SK-N-SH (cell line): ENCODE data around the gene GGACT.

ENCODE experiments used
- EP300 ChIP-seq, 2 experiments: IDR thresholded peaks; 2 replicates each; pipeline versions ENCODE4 v1.4.0 to v1.6.1; 2012; ENCODE audit warnings: borderline replicate concordance in 1 of 2, low read depth in 1 of 2, low read length in 1 of 2
- FOXJ3 ChIP-seq: sonication (generic); formaldehyde crosslinking; IDR thresholded peaks from 2 replicates; pipeline ENCODE4 v1.5.1; 2020; ENCODE audit warnings: mild to moderate bottlenecking, missing genetic modification reagents
- GATA2 ChIP-seq: sonication (generic); formaldehyde crosslinking; IDR thresholded peaks from 2 replicates; pipeline ENCODE4 v1.5.0; 2020; ENCODE audit warnings: mild to moderate bottlenecking, missing genetic modification reagents
- MXI1 ChIP-seq: IDR thresholded peaks from 2 replicates; pipeline ENCODE4 v1.6.1; 2012; ENCODE audit warnings: mild to moderate bottlenecking, low read depth, low read length, improper control_type of control experiment
- NRF1 ChIP-seq: IDR thresholded peaks from 2 replicates; pipeline ENCODE4 v1.6.1; 2012; ENCODE audit warnings: low read depth, mild to moderate bottlenecking, low read length
- POLR2AphosphoS5 ChIP-seq: IDR thresholded peaks from 2 replicates; pipeline ENCODE4 v1.6.1; 2012; ENCODE audit warnings: low read depth, low read length
- SMC3 ChIP-seq: IDR thresholded peaks from 2 replicates; pipeline ENCODE4 v1.6.1; 2012; ENCODE audit warnings: low read depth, low read length, improper control_type of control experiment
- TAF1 ChIP-seq: IDR thresholded peaks from 2 replicates; pipeline ENCODE4 v1.6.1; 2012; ENCODE audit warnings: low read depth, mild to moderate bottlenecking, low read length, moderate library complexity, borderline replicate concordance
- TF ChIP-seq, protein P1 (sequence below): fragments of 200-600 bp; sonication (generic); IDR thresholded peaks from 2 replicates; pipeline ENCODE4 v1.6.1; 2017; ENCODE audit warnings: antibody characterized with exemption, mild to moderate bottlenecking, moderate library complexity
- TF ChIP-seq, protein P2 (sequence below): IDR thresholded peaks from 2 replicates; pipeline ENCODE4 v1.6.1; 2012; ENCODE audit warnings: mild to moderate bottlenecking, low read depth, low read length, moderate library complexity

DNA sequence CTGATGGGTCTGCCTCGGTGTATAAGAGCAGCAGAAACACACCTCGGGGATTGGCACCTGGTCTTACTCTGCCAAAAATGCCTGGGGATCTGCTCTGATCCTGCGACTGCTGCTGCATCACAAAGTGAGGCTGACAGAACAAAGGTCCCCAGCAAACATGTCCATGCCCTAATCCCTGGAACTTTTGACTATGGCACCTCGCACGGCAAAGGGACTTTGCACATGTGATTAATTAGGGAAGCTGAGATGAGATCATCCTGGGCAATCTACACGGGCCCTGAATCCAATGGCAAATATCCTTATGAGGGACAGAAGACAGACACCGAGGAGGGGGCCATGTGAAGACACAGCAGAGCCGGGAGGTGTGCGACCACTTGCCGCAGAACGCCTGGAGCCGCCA, 8.5 kb downstream of the GGACT start:
- TF ChIP-seq, protein P1, sequence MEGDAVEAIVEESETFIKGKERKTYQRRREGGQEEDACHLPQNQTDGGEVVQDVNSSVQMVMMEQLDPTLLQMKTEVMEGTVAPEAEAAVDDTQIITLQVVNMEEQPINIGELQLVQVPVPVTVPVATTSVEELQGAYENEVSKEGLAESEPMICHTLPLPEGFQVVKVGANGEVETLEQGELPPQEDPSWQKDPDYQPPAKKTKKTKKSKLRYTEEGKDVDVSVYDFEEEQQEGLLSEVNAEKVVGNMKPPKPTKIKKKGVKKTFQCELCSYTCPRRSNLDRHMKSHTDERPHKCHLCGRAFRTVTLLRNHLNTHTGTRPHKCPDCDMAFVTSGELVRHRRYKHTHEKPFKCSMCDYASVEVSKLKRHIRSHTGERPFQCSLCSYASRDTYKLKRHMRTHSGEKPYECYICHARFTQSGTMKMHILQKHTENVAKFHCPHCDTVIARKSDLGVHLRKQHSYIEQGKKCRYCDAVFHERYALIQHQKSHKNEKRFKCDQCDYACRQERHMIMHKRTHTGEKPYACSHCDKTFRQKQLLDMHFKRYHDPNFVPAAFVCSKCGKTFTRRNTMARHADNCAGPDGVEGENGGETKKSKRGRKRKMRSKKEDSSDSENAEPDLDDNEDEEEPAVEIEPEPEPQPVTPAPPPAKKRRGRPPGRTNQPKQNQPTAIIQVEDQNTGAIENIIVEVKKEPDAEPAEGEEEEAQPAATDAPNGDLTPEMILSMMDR: no peak
- TF ChIP-seq MXI1: no peak
- TF ChIP-seq FOXJ3 (CRISPR knock-in tag): no peak
- no peak for TF ChIP-seq NRF1
- TF ChIP-seq, protein P2, sequence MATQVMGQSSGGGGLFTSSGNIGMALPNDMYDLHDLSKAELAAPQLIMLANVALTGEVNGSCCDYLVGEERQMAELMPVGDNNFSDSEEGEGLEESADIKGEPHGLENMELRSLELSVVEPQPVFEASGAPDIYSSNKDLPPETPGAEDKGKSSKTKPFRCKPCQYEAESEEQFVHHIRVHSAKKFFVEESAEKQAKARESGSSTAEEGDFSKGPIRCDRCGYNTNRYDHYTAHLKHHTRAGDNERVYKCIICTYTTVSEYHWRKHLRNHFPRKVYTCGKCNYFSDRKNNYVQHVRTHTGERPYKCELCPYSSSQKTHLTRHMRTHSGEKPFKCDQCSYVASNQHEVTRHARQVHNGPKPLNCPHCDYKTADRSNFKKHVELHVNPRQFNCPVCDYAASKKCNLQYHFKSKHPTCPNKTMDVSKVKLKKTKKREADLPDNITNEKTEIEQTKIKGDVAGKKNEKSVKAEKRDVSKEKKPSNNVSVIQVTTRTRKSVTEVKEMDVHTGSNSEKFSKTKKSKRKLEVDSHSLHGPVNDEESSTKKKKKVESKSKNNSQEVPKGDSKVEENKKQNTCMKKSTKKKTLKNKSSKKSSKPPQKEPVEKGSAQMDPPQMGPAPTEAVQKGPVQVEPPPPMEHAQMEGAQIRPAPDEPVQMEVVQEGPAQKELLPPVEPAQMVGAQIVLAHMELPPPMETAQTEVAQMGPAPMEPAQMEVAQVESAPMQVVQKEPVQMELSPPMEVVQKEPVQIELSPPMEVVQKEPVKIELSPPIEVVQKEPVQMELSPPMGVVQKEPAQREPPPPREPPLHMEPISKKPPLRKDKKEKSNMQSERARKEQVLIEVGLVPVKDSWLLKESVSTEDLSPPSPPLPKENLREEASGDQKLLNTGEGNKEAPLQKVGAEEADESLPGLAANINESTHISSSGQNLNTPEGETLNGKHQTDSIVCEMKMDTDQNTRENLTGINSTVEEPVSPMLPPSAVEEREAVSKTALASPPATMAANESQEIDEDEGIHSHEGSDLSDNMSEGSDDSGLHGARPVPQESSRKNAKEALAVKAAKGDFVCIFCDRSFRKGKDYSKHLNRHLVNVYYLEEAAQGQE: no peak
- TF ChIP-seq GATA2 (CRISPR knock-in tag): no peak
- no peak for TF ChIP-seq EP300 (IDR thresholded peaks at IDR 0.05; ENCODE audit: borderline replicate concordance in 1 of 2, low read depth in 1 of 2, low read length in 1 of 2)
- no peak for TF ChIP-seq TAF1
- TF ChIP-seq POLR2AphosphoS5: no peak
- TF ChIP-seq SMC3: no peak
